HG03045 (cell line): Measurements from ENCODE around the gene CPNE2.
"Not testable (repeated sequence)": the region's sequence is repeated elsewhere in the genome, so short reads cannot be mapped to it uniquely, and the experiment has no call there.

Experiments used
- ATAC-seq: cut with Tn5 transposase; IDR thresholded peaks from one replicate; pipeline ENCODE4 v1.9.1; 2021; ENCODE audit warnings: mild to moderate bottlenecking, moderate library complexity; ENCODE audit not compliant: unreplicated experiment

CPNE2 gene

DNA sequence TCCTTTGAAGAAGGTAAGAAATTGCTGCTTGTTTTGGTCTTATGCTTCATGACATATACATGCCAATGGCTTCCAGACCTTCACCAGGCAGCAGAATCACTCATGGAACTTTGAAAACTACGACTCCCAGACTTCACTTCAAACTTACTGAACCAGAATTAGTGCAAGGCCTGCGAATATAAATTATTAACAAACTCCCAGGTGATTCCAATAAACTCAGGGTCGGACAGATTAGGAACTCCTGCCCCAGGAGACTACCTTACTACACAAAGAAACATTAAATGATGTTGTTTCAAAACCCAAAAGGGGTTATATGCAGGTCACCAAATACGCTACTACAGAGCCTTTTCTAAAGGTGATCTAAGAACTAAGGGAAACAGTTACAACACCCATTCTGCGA is 73.1 kb downstream of the CPNE2 start:
- no peak for ATAC-seq

DNA sequence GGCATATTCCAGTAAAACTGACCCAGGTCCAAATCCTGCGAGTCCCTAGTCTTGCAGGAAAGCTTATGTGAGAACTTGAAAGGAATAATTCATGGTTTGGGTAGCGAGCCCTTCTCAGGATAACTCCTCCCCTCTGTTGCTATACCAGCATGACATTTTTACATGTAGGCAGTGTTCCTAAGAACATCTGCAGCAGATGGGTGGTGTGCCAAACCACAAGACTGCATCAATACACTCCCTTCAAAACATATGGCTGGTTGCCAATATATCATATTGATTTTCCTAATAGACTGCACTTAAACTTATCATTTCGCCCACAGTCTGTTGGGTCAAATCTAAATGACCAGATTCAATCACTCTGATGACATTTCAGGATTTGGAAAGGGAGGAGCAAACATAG is 73.6 kb downstream of the CPNE2 start:
- ATAC-seq = no peak

DNA sequence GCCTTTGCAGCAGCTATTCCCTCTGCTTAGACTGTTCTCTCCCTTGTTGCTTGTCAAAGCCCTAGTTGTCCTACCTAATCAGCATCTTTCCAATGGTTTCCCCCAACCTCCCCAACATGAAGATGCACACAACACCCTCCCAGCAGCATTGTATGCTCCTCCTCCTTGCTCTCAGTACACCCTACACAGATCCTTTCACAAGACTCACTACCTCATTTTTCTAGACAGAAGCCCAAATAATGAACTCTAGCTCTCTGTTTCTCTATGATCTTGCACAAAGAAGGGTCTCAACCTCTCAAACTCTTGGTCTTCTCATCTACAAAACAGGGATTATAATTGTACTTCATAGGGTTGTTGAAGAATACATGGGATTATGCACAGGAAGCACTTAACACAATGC is 74.1 kb downstream of the CPNE2 start:
- ATAC-seq = no peak

DNA sequence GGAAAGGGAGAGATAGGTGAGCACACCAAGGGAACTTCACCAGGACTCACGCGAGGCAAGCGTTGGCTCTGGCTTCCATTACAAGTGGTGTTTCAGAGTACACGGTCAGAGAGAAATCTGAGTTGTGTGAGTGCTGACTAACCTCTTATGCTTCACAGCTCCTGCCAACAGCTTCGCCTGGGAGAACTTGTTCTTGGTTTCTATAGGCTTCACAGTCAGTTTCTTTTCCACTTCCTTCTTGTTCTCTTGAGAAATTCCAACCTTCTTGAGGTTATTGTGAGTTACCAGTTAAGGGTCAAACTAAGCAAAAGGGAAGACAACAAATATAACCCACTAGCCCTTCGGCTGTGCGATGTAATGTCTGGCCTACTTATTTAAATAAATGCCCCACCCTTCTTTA is 74.6 kb downstream of the CPNE2 start:
- ATAC-seq = no peak

DNA sequence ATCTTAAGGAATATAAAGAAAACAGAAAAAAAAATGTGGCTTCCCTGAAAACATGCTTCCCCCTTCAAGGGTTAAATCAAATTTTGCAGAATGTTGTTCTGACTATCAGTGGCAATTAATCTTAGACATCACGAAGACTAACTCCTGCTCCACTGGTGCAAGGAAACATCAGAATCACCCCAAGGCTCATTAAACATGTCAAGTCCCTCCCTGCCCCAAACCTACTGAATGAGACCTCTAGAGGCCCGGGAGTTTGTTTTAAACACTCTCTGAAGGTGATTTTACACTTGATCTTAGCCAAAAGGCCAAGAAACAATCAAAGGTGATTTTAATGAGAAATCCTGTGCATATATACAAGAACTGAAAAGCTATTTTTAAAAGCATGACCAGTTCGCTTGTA is 75.2 kb downstream of the CPNE2 start:
- no peak for ATAC-seq

DNA sequence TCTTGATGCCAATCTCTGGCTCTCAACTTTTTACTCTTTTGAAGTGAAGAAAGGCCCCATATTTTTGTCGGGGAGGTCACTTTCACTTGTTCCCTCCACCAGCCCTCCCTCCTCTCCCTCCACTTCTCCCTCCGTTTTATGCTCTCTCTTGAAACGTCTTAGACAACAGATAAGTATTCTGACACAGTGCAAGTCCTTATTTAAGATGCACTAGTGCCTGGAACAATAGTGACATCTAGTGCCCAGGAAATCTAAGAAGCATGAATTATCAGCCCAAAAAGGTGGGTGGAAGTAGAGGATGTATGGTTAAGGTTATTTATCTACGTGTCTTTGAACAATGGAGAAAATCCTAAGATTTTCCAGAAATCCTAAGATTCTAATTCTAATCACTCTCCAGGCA is 75.6 kb downstream of the CPNE2 start:
- ATAC-seq = no peak

DNA sequence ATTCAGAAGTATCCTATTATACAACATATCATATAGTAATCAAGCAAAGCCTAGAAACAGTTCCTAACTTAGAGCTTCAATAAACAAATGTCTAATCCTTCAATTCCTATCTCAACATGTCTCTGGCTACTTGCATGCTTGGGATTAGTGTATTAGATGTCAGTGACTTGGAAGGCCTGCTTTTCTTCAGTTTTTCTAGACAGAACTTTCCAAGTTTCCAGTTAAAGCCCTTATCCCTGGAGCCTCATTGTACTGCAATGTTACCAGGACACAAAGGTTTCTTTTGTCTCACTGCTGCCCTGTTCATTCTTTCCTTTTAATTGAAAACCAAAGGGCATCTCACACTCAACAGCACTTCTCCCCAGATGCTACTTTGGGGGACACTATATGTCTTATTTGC is 76.9 kb downstream of the CPNE2 start:
- no peak for ATAC-seq

DNA sequence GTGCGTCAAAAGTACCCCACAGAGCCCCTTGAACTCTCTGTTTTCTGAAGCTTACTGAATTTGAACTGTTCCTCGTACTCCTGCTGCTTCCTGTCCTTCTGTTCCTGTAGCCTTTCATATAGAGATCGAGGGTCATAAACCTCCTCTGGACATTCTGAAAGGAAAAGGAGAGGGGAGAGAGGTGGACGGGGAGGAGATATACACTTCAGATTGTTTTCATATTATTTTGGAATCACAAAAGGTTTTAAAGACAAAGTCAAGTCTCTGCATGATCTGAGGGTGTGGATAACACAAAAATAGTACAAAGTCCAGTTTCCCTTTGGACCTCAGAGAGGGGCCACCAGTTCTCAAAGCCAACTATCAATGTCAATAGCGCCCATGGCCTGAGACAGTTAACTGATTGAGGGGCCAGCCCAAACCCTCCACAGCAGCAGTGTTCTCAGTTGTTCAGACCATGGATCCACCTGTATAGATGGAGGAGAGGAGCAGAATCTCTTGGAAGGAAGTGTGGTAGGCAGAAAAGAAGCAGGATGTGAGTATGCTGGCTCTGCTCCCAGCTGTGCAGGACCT is 80.4 kb downstream of the CPNE2 start:
- no peak for ATAC-seq

DNA sequence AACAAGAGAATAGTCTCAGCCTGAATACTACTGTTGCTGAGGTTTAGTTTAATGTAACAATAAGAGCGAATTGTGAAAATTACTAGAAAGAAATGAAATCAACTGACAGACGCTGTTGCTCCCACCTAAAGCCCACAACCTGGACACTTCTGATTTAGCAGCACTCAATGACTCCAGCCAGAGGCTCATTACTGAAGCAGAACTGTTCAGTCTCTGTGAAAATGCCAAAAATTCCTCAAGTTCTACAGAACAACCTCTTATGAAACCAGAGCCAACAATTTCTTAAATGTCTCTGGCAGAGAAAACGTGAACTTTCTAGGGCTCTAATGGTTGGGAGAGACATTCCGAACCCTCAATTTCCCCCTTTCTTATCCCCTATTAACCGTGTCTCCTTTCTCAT is 83.5 kb downstream of the CPNE2 start:
- ATAC-seq = no peak

DNA sequence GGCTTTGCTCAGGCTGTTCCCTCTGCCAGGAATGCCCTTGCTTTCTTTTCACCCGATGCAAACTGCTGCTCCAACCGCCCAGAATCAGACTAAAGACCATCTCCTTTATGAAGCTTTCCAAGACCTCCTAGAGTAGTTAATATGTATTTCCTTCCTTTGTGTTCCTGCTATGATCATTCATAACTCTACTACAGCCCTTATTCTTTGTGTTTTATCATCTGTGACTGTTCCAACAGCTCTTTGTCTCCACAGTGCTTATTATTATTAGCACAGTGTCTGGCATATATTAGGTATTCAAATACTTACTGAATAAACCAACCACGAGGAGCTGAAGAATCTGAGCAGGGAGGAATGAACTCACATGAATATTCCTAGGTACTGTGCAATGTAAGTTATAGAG is 85.8 kb downstream of the CPNE2 start:
- ATAC-seq = no peak

DNA sequence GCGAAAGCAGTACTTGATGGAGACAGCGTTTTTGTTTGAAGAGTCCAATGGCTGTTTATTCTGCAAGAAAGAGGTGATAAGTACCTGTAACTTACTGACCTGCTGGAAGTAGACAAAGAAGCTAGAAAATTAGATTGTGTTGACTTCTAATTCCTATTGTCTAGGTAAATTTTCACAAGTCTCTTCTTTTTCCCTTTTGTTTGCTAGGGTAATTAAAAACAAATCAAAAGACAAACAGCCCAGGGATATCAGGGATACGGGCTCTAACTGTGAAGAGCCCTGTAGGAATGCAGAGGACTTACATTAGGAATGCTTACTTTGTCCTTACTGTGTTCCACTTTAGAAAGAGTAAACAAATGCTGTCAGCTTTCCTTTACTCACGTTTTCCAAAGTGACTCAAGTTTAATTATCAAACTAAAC is 86.4 kb downstream of the CPNE2 start:
- ATAC-seq = no peak

DNA sequence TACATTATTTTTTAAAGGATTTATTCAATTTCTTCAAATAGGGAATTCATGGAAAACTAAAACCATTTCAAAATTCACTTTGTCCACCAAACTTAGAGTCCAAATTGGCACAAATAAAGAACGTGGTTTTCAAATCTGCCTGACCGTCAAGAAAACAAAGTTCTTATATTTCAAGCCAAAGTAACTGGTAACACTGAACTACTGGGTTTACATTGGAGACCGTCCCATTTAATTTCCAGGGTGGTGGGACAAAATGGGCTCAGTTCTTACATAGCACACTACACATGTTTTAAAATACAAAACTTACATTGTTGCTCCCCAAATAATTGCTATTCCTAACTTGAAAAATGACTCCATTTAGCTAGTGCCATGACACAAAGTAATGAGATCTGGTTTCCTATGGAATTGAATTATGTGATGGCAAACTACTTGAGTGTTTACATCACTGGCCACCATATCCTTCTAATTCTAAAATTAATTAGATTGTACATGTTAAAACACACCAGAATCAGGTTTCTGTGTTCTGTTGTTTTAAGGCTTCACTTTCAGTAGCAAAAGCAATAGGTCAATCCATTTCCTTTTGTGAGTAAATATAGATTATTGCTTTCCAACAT is 86.9 kb downstream of the CPNE2 start:
- ATAC-seq = no peak

DNA sequence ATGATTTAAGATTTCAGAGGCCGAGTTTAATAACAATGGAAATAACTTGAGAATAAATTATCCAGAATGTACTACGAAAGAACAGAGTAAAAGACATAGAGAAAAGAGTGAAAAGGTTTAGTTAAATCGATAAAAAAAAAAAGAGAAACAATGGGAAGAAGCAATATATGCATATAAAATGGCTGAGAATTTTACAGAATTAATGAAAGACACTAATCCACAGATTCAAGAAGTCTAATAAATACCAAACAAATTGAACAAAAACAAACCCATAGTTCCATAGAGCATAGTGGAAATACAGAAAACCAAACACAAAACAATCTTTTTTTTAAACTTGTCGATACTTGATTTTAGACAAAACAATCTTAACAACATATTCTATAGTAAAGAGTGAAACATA is 91.7 kb downstream of the CPNE2 start:
- no peak for ATAC-seq

DNA sequence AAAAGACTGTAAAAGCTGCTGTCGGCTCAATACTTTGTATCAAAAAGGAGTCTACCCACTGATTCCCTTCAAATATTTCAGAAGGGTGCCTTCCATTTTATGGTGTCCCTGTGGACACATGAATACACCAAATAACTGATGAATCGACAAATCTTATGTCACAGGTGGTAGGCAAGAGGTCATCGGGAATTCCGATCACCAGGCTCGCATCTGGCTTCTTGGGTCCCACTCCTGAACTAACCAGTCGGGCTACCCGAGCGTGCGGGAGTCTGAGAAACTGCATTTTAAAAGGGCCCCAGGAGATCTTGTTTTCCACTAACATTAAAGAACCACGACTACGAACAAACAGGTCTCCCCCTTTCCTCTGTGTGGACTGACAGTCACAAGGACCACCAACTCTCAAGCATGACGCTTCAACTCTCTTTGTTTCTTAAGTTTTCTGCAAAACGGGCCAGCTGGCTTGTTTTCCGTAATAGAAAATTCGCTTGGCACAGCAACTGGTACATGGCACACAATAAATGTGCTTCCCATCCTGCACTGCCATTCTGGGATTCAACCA is 92.6 kb downstream of the CPNE2 start:
- ATAC-seq = no peak

DNA sequence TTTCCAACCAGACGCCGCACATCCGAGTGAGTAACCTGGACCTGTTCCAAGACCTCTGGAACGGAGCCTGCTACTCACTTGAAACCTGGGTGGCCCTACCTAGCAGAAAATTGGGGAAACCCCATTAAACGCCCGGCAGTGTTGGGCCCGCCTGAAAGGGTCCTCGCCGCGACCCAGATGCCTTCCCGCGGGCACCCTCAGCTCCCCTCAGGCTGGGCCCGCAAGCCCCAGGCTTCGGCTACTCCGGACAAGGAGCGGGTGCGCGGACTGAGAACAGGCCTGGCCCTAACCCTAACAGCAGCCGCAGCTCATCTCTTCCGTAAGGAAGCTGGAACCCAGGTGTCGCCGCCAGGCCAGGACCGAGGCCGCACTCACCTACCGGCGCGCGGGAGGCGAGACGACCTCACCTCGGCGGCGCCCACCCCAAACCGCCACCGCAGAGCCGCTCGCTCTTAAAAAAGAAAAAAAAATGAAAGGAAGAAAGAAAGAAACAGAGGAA is 93.1 kb downstream of the CPNE2 start:
- ATAC-seq = peak; percentile 35

DNA sequence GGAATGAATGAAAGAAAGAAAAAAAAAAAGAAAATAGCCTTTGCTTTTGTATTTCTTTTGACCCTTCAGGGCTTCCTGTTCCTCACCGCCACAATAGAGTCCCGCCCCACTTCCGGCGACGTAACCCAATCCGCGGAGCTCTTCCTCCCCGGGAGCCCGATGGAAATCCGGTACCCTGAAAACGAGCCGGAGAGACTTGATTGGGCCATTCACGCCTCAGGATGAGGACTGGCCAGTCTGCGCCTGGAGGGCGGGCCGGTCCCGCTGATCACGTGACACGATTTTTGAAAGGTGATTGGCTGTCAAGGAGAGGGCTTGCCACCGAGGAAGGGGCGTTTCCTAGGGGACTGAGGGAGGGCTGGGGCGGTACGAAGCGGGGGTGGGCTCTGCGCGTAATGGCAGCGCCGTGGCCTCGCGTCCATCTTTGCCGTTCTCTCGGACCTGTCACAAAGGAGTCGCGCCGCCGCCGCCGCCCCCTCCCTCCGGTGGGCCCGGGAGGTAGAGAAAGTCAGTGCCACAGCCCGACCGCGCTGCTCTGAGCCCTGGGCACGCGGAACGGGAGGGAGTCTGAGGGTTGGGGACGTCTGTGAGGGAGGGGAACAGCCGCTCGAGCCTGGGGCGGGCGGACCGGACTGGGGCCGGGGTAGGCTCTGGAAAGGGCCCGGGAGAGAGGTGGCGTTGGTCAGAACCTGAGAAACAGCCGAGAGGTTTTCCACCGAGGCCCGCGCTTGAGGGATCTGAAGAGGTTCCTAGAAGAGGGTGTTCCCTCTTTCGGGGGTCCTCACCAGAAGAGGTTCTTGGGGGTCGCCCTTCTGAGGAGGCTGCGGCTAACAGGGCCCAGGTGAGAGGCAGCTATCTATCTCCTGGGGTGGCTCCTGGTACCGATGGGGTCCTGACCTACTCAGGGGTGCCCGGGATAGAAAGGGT is 93.8 kb downstream of the CPNE2 start, which contains the start of the genes PSME3IP1 and RSPRY1:
Gene PSME3IP1 (minus strand): TSS at position 95 of the 927 bp plus-strand sequence. CDS start 12,185 bp downstream, outside the sequence.
Gene RSPRY1 (plus strand): TSS at position 385 of the 927 bp plus-strand sequence. CDS start 18,330 bp downstream, outside the sequence.
- ATAC-seq = peak; percentile 89

DNA sequence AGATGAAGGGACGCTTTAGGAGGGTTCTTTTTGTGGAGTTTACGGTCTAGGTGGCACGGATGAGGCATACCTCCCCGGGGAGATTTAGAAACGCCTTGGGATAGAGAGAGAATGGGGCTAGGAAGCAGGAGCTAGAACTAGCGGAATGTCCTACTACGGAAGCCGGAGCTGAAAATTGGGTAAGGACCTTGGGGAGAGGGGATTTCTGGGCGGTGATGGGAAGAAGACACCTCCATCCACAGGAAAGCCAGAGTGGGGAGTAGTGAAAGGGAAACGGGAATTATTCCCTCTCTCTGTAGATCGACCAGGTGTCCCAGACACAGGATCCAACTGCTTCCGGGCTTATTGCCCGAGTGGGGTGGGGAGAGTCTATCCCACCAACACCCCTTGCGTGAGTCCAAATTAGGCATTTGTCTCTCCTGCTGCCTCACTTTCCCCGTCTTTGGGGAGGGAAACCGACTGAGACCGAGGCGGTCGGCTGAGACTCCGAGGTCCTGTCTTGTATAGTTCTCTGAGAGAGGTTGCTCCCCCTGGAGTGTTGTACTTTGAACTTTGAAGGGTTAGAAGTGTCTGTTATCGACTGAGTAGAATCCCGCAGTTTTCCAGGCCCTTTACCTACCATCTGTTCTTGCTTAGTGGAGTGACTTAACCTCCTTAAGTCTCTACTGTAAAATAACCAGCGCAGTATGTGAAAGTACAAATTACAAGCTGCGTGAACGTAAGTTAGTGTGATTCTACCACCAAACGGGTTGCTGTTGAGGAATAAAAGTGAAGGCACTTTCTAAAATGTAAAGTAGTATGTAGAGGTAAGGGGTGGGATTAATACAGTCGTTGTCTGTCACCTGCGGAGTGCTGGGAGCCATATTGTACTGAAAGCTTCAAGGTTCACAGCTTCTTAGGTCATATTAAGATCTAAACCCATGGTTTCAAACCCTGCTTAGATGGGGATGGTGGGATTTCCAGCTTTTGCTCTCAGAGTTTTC is 94.8 kb downstream of the CPNE2 start:
- ATAC-seq = no peak

DNA sequence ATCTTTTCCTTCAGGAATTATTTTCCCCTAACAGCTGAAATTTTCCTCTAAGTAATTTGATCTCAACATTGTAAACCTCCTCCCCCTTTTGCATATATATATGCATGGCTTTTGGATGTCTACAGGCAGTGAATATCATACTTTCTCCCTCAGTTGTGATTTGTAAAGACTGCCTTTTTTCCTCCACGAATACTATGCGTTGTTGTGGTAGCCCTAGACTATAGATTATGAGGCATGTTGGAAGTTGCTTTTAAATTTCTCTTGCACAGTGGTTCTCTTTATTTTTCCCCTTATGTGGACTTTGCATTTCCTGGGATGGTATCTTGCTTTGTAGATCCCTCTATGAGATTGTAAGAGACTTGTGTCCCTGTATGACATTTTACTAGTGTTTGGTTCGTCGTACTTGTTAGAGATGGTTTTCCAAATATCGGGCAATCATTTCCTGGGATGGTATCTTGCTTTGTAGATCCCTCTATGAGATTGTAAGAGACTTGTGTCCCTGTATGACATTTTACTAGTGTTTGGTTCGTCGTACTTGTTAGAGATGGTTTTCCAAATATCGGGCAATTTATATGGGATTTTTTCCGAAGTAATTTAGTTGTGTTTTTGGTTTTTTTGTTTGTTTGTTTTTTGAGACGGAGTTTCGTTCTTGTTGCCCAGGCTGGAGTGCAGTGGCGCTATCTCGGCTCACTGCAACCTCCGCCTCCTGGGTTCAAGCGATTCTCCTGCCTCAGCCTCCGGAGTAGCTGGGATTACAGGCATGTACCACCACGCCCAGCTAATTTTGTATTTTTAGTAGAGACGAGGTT is 95.7 kb downstream of the CPNE2 start:
- ATAC-seq = not testable (repeated sequence)

DNA sequence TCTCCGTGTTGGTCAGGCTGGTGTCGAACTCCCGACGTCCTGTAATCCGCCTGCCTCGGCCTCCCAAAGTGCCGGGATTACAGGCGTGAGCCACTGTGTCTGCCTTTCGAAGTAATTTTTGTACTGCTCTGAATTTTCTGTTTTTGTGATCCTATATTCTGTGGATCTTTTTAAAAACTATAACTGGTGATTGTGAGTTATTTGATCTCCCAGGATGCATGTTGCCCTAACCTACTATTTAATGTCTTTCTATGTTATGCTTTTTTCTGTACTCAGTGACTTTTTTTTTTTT is 96.3 kb downstream of the CPNE2 start:
- ATAC-seq = no peak
